HAP-1 (cell line): Measurements from ENCODE around the gene KCND3.

Experiments used
- DNase-seq, 2 experiments: peaks; one replicate each; pipeline ENCODE4 v3.0.0-alpha.2; 2016 to 2020; ENCODE audit warnings: low spot score in 2 of 2
- H3K27me3 ChIP-seq: fragments of 250-450 bp; sonication (Bioruptor Pico); 2 replicates; pipeline ENCODE4 v1.5.1; 2020; ENCODE audit warnings: low read depth, mild to moderate bottlenecking, moderate library complexity
- H3K36me3 ChIP-seq: fragments of 250-450 bp; sonication (Bioruptor Pico); replicated peaks from 2 replicates; pipeline ENCODE4 v1.5.1; 2020; ENCODE audit warnings: mild to moderate bottlenecking
- H3K4me1 ChIP-seq: fragments of 250-450 bp; sonication (Bioruptor Pico); 2 replicates; pipeline ENCODE4 v1.5.1; 2020; ENCODE audit warnings: mild to moderate bottlenecking
- H3K4me3 ChIP-seq: fragments of 250-450 bp; sonication (Bioruptor Pico); 2 replicates; pipeline ENCODE4 v1.5.1; 2020; ENCODE audit warnings: mild to moderate bottlenecking, moderate library complexity
- H3K9me3 ChIP-seq: fragments of 250-450 bp; sonication (Bioruptor Pico); 2 replicates; pipeline ENCODE4 v1.5.1; 2020; ENCODE audit warnings: mild to moderate bottlenecking, moderate library complexity
- in situ Hi-C: fragments of 300-500 bp; cut with MboI; formaldehyde crosslinking; loops from 3 replicates; pipeline ENCODE4 v1.14.3; 2020; ENCODE audit warnings: low sequenced_read_pairs, inconsistent platforms, mixed read lengths

The KCND3 gene

GRCh38 chr1:111739194-111739924 lies 250.1 kb downstream of the KCND3 start, which contains the start of gene INKA2:
INKA2 (minus strand) TSS chr1:111739395; CDS start chr1:111739242, 153 bp downstream.
- in situ Hi-C loops, result no loop called here
- Histone ChIP-seq H3K4me3 (peak within 1 kb of the TSS; percentile 50), H3K4me1 (peaks cover 18% of the 10 kb centered on the region), H3K9me3 (no peaks in the 10 kb centered on the region), H3K36me3 (0 out of 2 replicates have a peak, but pooled peaks cover 3% of the 10 kb centered on the region), H3K27me3 (no peaks in the 10 kb centered on the region)
- DNase-seq, result peak; percentile 73 to 92

- in situ Hi-C loops, result no loop called here
- peaks cover 18% of the 10 kb centered on the region for H3K4me1 ChIP-seq
- DNase-seq, result peak; percentile 54 to 78
Observed at GRCh38 chr1:111738436-111739193, 250.9 kb downstream of the KCND3 start.

GRCh38 chr1:111738133-111738435 lies 251.4 kb downstream of the KCND3 start:
- H3K4me3 ChIP-seq, result peak overlapping the region; percentile 50
- no peaks in the 10 kb centered on the region for H3K27me3 ChIP-seq
- no peaks in the 10 kb centered on the region for H3K9me3 ChIP-seq
- DNase-seq, result no peak
- in situ Hi-C loops, result no loop called here
- H3K4me1 ChIP-seq, result peaks cover 18% of the 10 kb centered on the region
- H3K36me3 ChIP-seq, result 0 out of 2 replicates have a peak, but pooled peaks cover 3% of the 10 kb centered on the region

More at GRCh38 chr1:111738436-111739193, 250.9 kb downstream of the KCND3 start:
- H3K9me3 ChIP-seq, result no peaks in the 10 kb centered on the region
- H3K4me3 ChIP-seq, result peak overlapping the region; percentile 50
- H3K36me3 ChIP-seq, result 0 out of 2 replicates have a peak, but pooled peaks cover 3% of the 10 kb centered on the region
- no peaks in the 10 kb centered on the region for H3K27me3 ChIP-seq

GRCh38 chr1:111737216-111738132 lies 252.0 kb downstream of the KCND3 start:
- H3K36me3 ChIP-seq, result 0 out of 2 replicates have a peak, but pooled peaks cover 3% of the 10 kb centered on the region
- H3K9me3 ChIP-seq, result no peaks in the 10 kb centered on the region
- in situ Hi-C loops, result no loop called here
- peaks cover 18% of the 10 kb centered on the region for H3K4me1 ChIP-seq
- no peak for DNase-seq
- H3K4me3 ChIP-seq, result peak overlapping the region; percentile 50; the same call in 1 of the 2 replicates
- H3K27me3 ChIP-seq, result no peaks in the 10 kb centered on the region

- no peak for DNase-seq
- no peak overlapping the region for H3K4me3 ChIP-seq
- H3K36me3 ChIP-seq, result 0 out of 2 replicates have a peak, but pooled peaks cover 3% of the 10 kb centered on the region
- no peaks in the 10 kb centered on the region for H3K27me3 ChIP-seq
- H3K4me1 ChIP-seq, result peaks cover 18% of the 10 kb centered on the region
- in situ Hi-C loops, result no loop called here
- H3K9me3 ChIP-seq, result no peaks in the 10 kb centered on the region
Observed at GRCh38 chr1:111736548-111737215, 252.8 kb downstream of the KCND3 start.

- H3K27me3 ChIP-seq, result no peaks in the 10 kb centered on the region
- in situ Hi-C loops, result no loop called here
Observed at GRCh38 chr1:111735858-111736544, 253.5 kb downstream of the KCND3 start.

GRCh38 chr1:111735321-111735720 lies 254.1 kb downstream of the KCND3 start:
- Histone ChIP-seq H3K9me3 (no peaks in the 10 kb centered on the region), H3K4me3 (no peak overlapping the region), H3K36me3 (0 out of 2 replicates have a peak, but pooled peaks cover 3% of the 10 kb centered on the region), H3K27me3 (no peaks in the 10 kb centered on the region), H3K4me1 (peaks cover 16% of the 10 kb centered on the region)
- in situ Hi-C loops, result no loop called here
- no peak for DNase-seq

More at GRCh38 chr1:111735858-111736544, 253.5 kb downstream of the KCND3 start:
- Histone ChIP-seq H3K4me3 (no peak overlapping the region), H3K4me1 (peaks cover 18% of the 10 kb centered on the region), H3K9me3 (no peaks in the 10 kb centered on the region), H3K36me3 (0 out of 2 replicates have a peak, but pooled peaks cover 3% of the 10 kb centered on the region)
- DNase-seq, result no peak

GRCh38 chr1:111734856-111735255 lies 254.6 kb downstream of the KCND3 start:
- peaks cover 11% of the 10 kb centered on the region for H3K4me1 ChIP-seq
- H3K36me3 ChIP-seq, result 0 out of 2 replicates have a peak, but pooled peaks cover 3% of the 10 kb centered on the region
- H3K4me3 ChIP-seq, result no peak overlapping the region
- DNase-seq, result no peak
- H3K27me3 ChIP-seq, result no peaks in the 10 kb centered on the region
- no peaks in the 10 kb centered on the region for H3K9me3 ChIP-seq
- in situ Hi-C loops, result no loop called here

GRCh38 chr1:111734426-111734825 lies 255.0 kb downstream of the KCND3 start:
- no peaks in the 10 kb centered on the region for H3K27me3 ChIP-seq
- peaks cover 7% of the 10 kb centered on the region for H3K4me1 ChIP-seq
- no peaks in the 10 kb centered on the region for H3K9me3 ChIP-seq
- in situ Hi-C loops, result no loop called here
- H3K36me3 ChIP-seq, result 0 out of 2 replicates have a peak, but pooled peaks cover 3% of the 10 kb centered on the region
- DNase-seq, result no peak
- H3K4me3 ChIP-seq, result no peak overlapping the region

GRCh38 chr1:111733992-111734341 lies 255.5 kb downstream of the KCND3 start:
- in situ Hi-C loops, result no loop called here
- Histone ChIP-seq H3K27me3 (no peaks in the 10 kb centered on the region), H3K36me3 (0 out of 2 replicates have a peak, but pooled peaks cover 3% of the 10 kb centered on the region), H3K4me1 (peaks cover 7% of the 10 kb centered on the region), H3K4me3 (no peak overlapping the region), H3K9me3 (no peaks in the 10 kb centered on the region)
- DNase-seq, result no peak

- no peak for DNase-seq
- no peak overlapping the region for H3K4me3 ChIP-seq
- H3K4me1 ChIP-seq, result peaks cover 4% of the 10 kb centered on the region
- in situ Hi-C loops, result no loop called here
- no peaks in the 10 kb centered on the region for H3K9me3 ChIP-seq
- H3K36me3 ChIP-seq, result 0 out of 2 replicates have a peak, but pooled peaks cover 3% of the 10 kb centered on the region
- H3K27me3 ChIP-seq, result no peaks in the 10 kb centered on the region
Observed at GRCh38 chr1:111733183-111733991, 256.1 kb downstream of the KCND3 start.

- Histone ChIP-seq H3K27me3 (no peaks in the 10 kb centered on the region), H3K4me3 (no peak overlapping the region), H3K36me3 (0 out of 2 replicates have a peak, but pooled peaks cover 3% of the 10 kb centered on the region), H3K4me1 (no peaks in the 10 kb centered on the region; the same call in 1 of the 2 replicates), H3K9me3 (no peaks in the 10 kb centered on the region)
- in situ Hi-C loops, result no loop called here
- DNase-seq, result no peak
Observed at GRCh38 chr1:111732718-111733117, 256.8 kb downstream of the KCND3 start.
